Left ventricle myocardium superior (tissue), 1 donor: Measurements from ENCODE around the gene ROR1. TPM values are rescaled to one million over a fixed set of nuclear protein-coding genes. Genes with fewer than 3 reads are reported as not detected.
"Not testable (repeated sequence)": the region's sequence is repeated elsewhere in the genome, so short reads cannot be mapped to it uniquely, and the experiment has no call there.

Experiments
- ATAC-seq: fragments of 200-7000 bp; cut with Tn5 transposase; one replicate; pipeline ENCODE4 v1.9.1; 2020; ENCODE audit warnings: mild to moderate bottlenecking, moderate library complexity
- DNase-seq: peaks from one replicate; pipeline ENCODE4 v3.0.0-alpha.2; 2020
- intact Hi-C: fragments of 100-400 bp; cut with micrococcal nuclease; formaldehyde crosslinking; loops from one replicate; pipeline ENCODE4 v1.11.0; 2022
- total RNA-seq: library from RNA; stranded (reverse); fragmentation: NEBNext Ultra II Directional; extraction: Animal tissue kit (Norgen Biotek cat#: 25700); gene quantifications from one replicate; pipeline ENCODE4 v1.2.1, GENCODE V29; 2021
- donor health status: DM: no; HTN: yes; CAD: no; lungs with severe emphysema.

ROR1 gene
- total RNA-seq, 1 donor from 2014 or later, result 9.0 TPM

- intact Hi-C loops, DNase-seq, ATAC-seq: not testable (repeated sequence)
Measured at GRCh38 chr1:63787270-63787669, 13.5 kb downstream of the ROR1 start.

GRCh38 chr1:63787875-63788274, 14.1 kb downstream of the ROR1 start:
- no peak for DNase-seq
- intact Hi-C loops, result no loop called here
- ATAC-seq, result peak; percentile 78

GRCh38 chr1:63789856-63790605, 16.2 kb downstream of the ROR1 start:
- intact Hi-C loops, result no loop called here
- no peak for DNase-seq
- ATAC-seq, result peak; percentile 3

- intact Hi-C loops, result no loop called here
- DNase-seq, result no peak
- ATAC-seq, result peak; percentile 3
Measured at GRCh38 chr1:63790989-63791388, 17.2 kb downstream of the ROR1 start.

- DNase-seq (no peak), ATAC-seq (peak; percentile 78)
- intact Hi-C loops, result no loop called here
Measured at GRCh38 chr1:63792152-63792551, 18.3 kb downstream of the ROR1 start.

- ATAC-seq (no peak), DNase-seq (no peak)
- intact Hi-C loops, result no loop called here
Measured at GRCh38 chr1:63793741-63794240, 20.0 kb downstream of the ROR1 start.

GRCh38 chr1:63794354-63794753, 20.5 kb downstream of the ROR1 start:
- ATAC-seq (no peak), DNase-seq (no peak)
- intact Hi-C loops, result no loop called here

DNA sequence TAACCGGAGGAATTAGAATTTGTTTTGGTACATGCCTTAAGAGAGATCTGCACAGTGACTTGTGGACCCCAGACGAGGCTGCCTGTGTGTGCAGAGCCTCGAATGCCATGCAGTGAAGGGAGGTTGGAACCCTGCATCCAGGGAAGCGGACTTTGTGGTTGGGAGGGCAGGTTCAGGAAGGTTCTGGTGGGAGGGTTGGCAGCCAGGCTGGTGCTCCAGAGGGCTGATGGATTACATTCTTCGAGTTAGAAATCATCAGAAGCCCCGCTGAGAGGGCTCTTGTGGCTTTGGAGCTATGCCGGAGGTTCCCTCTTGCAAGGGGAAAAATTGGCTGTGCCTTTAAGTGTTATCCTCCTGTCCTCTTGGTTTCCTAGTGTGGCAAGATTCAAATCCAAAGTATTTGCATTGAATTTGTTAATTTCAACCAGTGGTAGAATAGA, 21.1 kb downstream of the ROR1 start:
- ATAC-seq, result peak; percentile 20
- intact Hi-C loops, result no loop called here

DNA sequence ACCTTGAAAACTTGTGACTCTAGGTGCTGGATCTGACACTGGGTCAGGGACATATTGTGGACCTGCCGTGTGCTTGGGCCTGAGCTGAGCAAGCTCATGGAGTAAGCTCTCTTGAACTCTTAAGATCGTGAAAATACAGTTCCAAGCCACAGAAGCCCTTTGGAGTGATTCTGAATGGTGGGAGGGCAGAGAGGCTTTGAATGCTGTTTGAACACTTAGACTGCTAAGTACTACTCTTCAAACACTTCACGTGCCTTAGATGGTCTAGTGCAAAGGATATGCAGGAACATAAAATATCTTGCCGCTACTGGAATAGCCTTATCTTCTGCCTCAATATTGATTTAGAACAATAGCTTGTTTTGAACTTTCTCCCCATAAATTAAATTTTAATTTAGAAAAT, 21.6 kb downstream of the ROR1 start:
- intact Hi-C loops, result no loop called here
- ATAC-seq, result peak; percentile 68
- DNase-seq, result no peak

More for the DNA sequence above, 21.1 kb downstream of the ROR1 start:
- no peak for DNase-seq

DNA sequence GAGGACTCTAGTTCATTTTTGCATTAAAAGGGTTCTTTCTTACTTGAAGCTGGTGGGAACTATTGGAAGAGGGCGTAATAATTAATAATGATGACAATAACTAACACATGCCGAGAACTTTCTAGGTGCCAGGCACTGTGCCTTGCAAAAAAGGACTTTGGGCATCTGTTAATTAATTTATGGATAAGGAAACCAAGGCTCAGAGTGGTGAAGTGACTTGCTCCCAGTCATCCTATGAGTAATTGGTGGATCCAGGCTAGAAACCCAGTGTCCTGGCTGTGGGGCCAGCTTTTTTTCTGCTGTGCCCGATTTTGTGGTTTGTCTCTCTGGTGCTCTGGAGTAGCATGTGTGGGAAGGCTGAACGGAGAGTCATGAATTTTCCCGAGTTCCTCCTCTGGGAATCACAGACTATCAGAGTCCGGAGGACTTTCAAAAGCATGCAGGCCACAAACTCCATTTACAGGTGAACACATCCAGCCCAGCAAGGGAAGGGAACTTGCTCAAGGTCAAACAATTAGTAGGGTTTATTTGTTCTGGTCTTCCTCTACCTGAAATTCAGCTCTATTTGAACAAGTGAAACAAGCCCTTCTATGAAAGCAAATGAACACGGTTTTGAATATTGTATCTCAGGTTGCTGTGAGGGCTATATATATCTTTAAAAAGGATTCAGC, 23.4 kb downstream of the ROR1 start:
- intact Hi-C loops, result no loop called here
- no peak for DNase-seq
- no peak for ATAC-seq

GRCh38 chr1:63798284-63798683, 24.5 kb downstream of the ROR1 start:
- no peak for ATAC-seq
- DNase-seq, result no peak
- intact Hi-C loops, result no loop called here

- ATAC-seq (no peak), DNase-seq (no peak)
- intact Hi-C loops, result no loop called here
Measured at GRCh38 chr1:63799307-63799706, 25.5 kb downstream of the ROR1 start.

DNA sequence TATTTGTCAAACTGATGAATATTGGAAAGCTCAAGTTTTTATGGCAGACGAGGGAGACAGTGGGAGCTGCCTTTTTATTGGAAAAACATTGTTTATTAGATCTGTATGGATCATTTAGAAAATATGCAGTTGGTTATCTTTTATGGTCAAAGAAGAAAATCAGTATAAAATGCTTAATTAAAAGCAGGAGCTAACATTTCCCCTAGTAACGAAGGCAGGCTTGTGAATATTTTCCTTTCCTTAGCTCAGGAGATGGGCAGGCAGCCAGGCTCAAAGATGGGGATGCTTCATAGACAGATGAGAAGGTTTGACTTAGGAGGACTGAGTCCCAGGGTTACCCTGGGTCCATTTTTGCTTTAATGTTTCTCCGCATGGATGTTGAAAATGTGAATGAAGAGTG, 26.0 kb downstream of the ROR1 start:
- DNase-seq (no peak), ATAC-seq (no peak)
- intact Hi-C loops, result no loop called here

- no peak for DNase-seq
- no peak for ATAC-seq
- intact Hi-C loops, result no loop called here
Measured at GRCh38 chr1:63802109-63802508, 28.3 kb downstream of the ROR1 start.

DNA sequence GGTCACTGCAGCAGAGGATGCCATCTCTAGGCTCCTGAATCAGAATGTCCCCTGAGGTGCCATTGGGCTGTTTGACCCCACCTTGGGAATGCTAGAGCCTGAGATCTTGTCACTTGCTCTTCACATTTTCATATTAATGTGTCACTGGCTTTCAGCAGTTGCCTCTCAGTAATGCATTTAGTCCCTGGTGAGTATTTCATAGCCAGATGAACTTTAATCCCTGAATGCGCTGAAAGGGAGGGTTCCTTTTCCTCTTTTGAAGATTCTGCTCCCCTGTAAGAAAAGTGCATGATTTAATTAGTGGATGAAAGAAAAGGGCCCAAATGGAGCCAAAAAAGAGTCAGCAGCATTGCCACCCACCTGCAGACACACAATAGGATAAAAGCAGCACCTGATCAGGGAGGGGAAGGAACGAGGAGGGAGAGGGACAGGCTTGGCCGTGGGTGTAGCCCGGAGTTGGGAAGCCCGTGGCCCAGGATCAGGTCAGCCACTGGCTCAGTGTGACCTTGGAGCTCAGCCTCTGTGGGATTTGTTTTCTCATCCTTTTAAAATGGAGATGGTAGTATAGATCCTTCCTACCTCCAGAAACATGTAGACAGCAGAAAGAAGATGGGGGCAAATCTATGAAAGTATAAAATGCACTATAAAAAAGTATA, 31.1 kb downstream of the ROR1 start:
- intact Hi-C loops, result no loop called here
- DNase-seq (no peak), ATAC-seq (peak; percentile 72)

- DNase-seq, result no peak
- intact Hi-C loops, result no loop called here
- ATAC-seq, result no peak
Measured at GRCh38 chr1:63807046-63807445, 33.2 kb downstream of the ROR1 start.

DNA sequence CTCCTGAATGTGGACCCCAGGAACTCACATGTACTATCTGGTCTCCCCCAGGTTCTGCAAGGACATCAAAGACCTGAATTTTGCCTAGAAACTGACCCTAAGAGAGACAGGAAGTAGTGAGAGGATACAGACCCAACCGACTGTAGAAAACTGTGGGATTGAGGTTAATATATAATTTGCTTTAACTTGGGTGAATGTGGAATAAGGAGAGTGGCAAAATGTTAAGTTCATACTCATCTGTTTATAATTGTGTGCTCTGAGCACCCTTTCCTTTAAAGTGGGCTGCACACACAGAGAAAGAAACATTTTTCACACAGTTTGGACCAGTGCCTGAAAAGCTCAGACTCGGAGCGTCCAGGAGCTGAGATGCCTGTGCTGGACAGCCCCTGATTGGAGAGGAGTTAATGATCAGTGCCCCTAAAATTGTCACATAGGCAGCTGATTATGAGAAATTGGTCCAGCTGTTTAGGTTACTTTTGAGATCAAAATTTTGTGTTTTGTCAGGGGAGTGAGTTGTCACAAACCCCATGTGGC, 37.2 kb downstream of the ROR1 start:
- intact Hi-C loops, result no loop called here
- DNase-seq (no peak), ATAC-seq (peak; percentile 21)

GRCh38 chr1:63812071-63812700, 38.4 kb downstream of the ROR1 start:
- no peak for ATAC-seq
- DNase-seq, result no peak
- intact Hi-C loops, result no loop called here

DNA sequence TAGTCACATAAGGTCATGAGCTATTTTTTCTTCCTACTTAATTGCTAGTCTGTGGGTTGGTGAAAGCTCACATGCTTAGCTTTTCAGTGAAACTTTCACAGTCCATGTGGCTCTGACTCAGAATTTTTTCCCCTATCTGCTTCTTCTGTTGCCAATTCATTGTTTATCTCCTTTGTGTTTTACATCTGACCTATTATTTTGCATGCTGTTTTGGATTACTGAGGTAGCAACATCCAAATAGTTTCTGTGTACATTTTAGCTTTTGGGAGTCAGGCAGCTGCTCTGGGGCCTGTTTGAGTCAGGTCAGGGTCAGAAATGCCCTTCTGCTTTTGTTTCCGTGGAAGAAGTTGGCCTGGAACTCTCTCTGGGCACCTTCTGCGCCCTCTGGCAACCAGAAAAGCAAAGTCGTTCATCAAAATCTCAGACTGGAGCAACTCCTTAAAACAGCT, 40.0 kb downstream of the ROR1 start:
- intact Hi-C loops, result no loop called here
- ATAC-seq, result peak; percentile 53
- no peak for DNase-seq
